HG03196 (cell line): ENCODE results near the gene ADNP.
"Not testable (repeated sequence)": the region's sequence is repeated elsewhere in the genome, so short reads cannot be mapped to it uniquely, and the experiment has no call there.

Source experiments
- ATAC-seq: cut with Tn5 transposase; IDR thresholded peaks from one replicate; pipeline ENCODE4 v1.9.1; 2021; ENCODE audit not compliant: unreplicated experiment

The ADNP gene

DNA sequence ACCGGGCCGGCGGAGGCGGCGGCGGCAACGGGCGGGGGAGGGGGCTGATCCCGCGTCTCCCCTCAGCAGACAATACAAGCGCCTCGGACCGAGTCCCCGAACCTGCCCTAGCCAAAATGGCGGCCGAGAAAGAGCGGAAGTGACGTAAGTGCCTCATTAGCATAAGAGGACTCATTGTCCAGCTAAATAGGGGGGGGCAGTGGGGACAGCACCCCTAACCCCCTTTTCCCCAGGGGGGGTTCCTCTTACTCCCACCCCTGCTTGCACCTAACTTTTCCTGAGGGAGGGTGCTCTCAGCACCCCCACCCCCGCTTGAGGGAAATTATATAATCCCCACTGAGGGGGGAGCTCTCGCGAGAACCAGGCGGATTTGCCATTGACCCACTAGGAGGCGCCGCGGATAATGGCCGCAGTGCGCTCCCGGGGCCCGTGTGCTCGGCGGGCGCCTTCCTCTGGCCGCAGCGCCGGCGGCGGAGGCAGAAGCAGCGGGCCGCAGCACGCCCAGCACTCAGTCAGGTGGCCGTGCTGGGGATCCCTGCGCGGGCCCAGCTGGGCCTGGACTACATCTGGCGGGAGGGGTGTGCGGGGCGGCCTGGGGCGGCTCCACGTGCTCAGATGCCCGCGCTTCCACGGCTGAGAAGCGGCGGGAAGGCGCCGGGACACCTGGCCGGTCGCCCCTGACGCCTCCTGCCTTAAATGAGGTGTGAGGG lies at the start of gene ADNP:
ADNP (minus strand) TSS at position 132 of the 710 bp plus-strand sequence. CDS start 27,441 bp downstream, outside the sequence.
- ATAC-seq: peak; percentile 55

DNA sequence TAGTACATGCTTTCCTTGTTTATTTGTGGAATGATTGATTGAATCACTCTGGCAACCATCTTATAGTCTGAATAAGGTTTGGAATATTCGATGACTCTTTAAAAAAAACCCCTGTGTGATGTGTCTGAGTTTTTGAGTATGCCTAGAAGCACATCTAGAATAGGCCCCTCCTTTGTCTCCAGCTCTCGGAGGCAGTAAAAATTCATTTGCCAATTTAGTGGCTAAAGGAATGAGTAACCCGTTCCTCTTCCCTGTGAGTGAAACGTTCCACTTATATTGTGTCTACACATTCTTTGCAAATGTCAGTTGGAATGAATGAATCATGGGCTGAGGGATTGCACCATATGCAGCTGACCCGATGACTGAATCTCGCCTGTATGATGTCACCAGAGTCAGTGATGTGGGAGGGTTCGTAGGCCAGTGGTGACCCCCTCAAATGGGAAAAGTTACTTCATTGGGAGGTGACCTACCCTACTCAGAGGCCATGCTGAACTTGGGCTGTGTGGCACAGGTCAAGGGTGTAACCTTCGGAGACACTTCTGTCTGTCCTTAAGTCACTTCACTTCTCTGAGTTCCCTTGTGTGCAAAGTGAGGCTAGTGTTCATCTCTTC lies 48.9 kb upstream of the ADNP start:
- no peak for ATAC-seq

- ATAC-seq: not testable (repeated sequence)
Observed at GRCh38 chr20:50978533-50978932, 47.3 kb upstream of the ADNP start.

DNA sequence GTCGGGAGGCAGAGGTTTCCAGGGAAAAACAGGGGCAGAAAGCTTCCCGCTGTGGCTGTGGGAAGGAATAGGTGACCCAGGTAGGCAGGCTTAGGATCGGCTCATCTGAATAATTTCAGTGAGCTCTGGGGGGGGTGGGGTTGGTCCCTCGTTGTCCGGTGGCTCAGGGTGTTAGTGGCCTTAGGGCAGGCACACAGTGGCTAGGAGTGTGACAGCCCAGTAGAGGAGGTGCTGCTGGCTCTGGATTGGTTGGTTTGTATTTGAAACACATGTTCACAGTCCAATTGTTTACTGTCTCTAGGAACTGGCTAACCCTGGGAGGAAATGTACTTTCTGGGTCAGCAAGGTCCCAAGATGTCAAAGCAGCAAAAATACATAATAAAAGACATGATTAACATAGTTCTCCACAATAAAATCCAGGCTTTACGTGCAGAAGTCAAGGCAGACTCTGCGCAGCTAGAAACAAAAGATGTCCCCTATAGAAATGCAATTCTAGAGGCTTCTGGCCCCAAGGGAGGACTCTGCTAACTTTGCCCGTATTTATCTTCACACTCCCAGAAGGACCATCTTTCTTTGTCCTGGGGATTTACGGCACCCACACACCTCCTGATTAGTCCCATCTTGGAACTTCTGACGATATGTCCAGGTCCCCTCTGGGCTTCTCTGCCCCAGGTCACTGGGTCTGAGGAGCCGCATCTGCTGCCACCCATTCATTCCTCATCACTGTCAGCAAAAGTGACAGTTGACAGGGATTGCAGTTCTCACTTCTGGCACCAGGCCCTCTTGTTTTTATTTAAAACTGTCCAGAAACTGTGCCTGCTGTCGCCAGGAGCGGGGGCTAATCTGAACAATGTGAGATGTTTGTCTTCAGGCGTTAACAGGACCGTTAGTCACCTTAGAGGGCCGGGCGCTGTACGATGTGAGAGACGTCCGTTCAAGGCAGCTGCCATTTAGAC lies 46.1 kb upstream of the ADNP start:
- no peak for ATAC-seq

- ATAC-seq: no peak
Observed at GRCh38 chr20:50975701-50976330, 44.6 kb upstream of the ADNP start.

DNA sequence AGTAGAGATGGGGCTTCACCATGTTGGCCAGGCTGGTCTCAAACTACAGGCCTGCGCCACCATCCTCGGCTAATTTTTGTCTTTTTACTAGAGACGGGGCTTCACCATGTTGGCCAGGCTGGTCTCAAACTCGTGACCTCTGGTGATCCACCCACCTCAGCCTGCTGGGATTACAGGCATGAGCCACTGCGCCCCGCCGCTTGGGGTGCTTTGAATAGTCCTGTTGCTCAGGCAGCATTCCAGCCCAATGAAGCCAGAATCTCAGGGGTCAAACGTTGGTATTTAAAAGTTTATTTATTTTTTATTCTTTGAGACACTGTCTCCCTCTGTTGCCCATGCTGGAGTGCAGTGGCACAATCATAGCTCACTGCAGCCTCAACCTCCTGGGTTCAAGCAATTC lies 38.7 kb upstream of the ADNP start:
- ATAC-seq: no peak

GRCh38 chr20:50969435-50969834 lies 38.2 kb upstream of the ADNP start:
- ATAC-seq: no peak

GRCh38 chr20:50968289-50968688 lies 37.1 kb upstream of the ADNP start:
- no peak for ATAC-seq

DNA sequence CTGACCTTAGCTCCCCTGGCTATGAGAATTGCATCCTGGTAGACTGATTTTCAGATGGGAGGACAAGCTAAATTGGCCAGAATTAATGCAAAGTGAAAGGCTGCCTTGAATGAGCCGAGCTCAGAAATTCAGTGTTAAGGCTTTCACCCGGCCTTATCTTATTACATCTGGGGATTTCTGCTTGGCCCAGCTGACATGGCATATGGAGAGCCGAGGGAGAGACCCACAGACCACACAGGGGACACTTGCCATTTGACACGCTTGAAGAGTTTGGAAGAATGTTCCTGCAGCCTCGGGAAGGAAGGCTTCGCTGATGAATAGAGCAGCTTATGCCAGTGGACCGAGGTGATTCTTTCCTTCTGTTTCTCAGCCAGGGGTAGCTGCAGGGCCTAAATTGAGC lies 36.3 kb upstream of the ADNP start:
- no peak for ATAC-seq

- no peak for ATAC-seq
Observed at GRCh38 chr20:50959543-50960126, 28.4 kb upstream of the ADNP start.

DNA sequence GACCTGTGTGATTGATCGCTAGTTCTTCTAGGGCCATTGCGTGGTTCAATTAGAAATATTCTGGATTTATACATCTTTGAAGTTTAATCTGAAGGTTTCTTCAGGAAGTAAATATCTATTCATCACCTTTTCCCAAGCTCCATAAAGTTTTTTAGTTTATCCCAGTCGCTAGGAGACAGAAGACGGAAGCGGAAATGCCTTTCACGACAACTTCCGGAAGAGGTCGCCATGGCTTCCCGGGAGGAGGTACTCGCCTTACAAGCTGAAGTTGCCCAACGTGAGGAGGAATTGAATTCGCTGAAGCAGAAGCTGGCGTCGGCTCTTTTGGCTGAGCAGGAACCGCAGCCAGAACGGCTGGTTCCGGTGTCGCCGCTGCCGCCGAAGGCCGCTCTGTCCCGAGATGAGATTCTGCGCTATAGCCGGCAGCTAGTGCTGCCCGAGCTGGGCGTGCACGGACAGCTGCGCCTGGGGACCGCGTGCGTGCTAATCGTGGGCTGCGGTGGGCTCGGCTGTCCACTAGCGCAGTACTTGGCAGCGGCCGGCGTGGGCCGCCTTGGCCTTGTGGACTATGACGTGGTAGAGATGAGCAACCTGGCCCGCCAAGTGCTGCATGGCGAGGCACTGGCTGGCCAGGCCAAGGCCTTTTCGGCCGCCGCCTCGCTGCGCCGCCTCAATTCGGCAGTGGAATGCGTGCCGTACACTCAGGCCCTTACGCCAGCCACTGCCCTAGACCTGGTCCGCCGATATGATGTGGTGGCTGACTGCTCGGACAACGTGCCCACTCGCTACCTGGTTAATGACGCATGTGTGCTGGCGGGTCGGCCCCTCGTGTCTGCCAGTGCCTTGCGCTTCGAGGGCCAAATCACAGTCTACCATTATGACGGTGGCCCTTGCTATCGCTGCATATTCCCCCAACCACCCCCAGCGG lies 27.6 kb upstream of the ADNP start, which contains the start of gene MOCS3:
MOCS3 (plus strand) TSS at position 204 of the 928 bp plus-strand sequence; CDS start at position 229, 25 bp downstream.
- peak; percentile 79 for ATAC-seq

DNA sequence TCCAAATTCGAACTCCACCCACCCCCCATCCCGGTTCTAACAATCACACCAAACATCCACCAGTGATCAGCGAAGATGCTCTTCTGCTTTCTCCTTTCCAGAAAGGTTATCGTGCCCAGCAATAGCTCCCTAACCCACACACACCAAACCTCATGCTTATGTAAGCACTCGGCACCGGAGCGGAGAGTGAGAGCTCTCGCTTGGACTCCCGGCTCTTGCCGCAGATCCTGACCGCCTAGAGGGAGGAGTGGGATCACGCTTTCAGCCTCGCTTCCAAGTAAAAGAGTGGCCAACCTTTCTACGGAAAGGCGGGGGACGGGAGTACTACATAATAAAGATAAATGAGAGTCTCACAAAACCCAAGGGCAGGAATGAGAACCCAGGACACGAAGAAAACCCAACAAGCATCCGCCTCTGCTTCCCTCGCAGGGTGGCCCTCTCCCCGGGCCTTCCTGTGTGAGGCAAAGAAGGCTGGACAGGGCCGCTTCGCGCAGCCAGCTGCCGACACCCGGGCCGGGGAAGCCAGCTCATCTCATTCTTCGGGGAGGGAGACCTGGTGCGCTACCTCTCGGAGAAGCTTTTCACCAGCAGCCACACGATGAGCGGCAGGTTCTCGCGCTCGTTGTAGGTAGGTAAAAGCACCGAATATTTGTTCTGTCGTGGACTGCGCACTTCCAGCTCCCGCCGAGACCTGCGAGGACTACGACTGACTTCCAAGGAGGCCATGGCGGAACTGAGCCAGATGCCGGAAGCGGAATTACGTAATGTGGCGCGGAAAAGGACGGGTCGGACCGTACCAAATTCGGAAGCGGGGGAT lies 26.8 kb upstream of the ADNP start, which contains the start of gene DPM1:
DPM1 (minus strand) TSS at position 735 of the 817 bp plus-strand sequence; CDS start at position 726, 9 bp downstream.
- ATAC-seq: peak; percentile 79

DNA sequence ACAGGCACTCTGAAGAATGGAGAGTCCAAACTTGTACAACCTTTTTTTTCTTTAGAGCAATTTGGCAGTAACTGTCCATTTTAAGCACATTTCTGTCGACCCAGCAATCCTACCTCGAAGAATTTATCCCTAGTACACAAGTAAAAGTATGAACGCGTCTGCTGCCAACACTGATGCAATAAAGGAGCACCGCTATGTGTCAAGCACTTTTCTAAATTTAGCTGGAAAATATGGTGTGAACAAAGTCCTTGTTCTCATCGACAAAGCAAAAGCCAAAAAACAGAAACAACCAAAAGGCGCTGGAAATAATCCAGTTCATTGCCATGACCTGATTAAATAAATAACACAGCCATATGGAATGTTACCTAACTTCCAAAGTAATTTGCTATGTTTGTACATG lies 26.0 kb upstream of the ADNP start:
- ATAC-seq: no peak

- ATAC-seq: no peak
Observed at GRCh38 chr20:50953821-50954220, 22.6 kb upstream of the ADNP start.

- no peak for ATAC-seq
Observed at GRCh38 chr20:50953196-50953595, 22.0 kb upstream of the ADNP start.

DNA sequence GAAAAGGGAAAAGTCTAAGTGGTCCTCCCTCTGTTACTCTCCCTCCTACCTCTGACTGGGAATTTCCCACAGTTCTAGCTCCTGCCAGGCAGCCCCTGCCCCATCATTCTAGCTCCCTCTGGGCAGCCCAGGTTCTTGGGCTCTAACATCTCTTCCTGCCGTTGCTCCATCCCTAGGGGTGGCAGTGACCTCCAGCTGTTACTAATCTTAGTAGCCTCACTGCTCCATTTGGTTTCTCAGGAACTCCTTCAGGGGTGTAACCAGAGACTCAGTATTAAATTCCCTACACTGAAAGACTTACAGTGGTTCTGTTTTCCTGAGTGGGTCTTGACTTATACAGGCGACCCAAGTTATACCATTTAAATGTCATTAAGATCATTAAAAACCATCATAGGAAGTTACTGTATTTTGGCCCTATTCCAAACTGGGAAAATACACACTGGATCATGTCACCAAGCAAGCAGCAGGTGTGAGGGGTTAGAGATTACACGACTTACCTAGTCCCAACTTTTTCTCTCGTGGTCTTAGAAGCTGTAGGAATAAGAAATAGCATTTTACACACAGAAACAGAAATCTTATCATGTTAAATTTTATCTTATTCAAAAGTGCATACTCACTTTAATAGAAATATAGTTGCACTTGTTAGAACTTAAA lies 17.0 kb upstream of the ADNP start:
- no peak for ATAC-seq

DNA sequence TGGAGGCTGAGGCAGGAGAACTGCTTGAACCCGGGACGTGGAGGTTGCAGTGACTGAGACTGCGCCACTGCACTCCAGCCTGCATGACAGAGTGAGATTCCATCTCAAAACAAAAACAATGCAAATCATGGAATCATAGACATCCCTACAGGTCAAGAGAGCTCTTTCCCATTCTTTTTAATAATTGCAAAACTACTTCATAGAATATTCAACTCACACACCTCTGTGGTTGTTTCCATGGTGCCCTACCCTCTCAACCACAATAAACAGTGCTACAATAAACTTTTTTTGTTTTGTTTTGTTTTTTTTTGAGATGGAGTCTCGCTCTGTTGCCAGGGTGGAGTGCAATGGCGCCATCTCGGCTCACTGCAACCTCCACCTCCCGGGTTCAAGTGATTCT lies 11.8 kb upstream of the ADNP start:
- ATAC-seq: no peak

GRCh38 chr20:50933589-50933988 lies 2.4 kb upstream of the ADNP start:
- ATAC-seq: no peak
